Activated CD8-positive, alpha-beta T cell treated with anti-CD3 and anti-CD28 coated beads for 36 hours (primary cell): ENCODE results near the gene NOP53. TPM values are rescaled to one million over a fixed set of nuclear protein-coding genes. Genes with fewer than 3 reads are reported as not detected.
A peak's percentile ranks its signal among the peaks of the same experiment; 100 is the strongest.
"Not testable (repeated sequence)": the region's sequence is repeated elsewhere in the genome, so short reads cannot be mapped to it uniquely, and the experiment has no call there.

ENCODE experiments used
- ATAC-seq: fragments of 200-7000 bp; cut with Tn5 transposase; one replicate; pipeline ENCODE4 v1.10.0; 2021; ENCODE audit warnings: mild to moderate bottlenecking, moderate library complexity
- CTCF ChIA-PET: fragments of 350-600 bp; sonication (Branson Sonifier 250); formaldehyde crosslinking; loops from one replicate; lab custom pipeline; 2021; ENCODE audit warnings: antibody characterized with exemption; lab: Charles Lee
- POLR2A ChIA-PET: fragments of 350-600 bp; sonication (Branson Sonifier 250); formaldehyde crosslinking; loops from one replicate; lab custom pipeline; 2021; ENCODE audit warnings: antibody characterized with exemption; lab: Charles Lee
- DNase-seq: peaks from one replicate; pipeline ENCODE4 v3.0.0-alpha.2; 2020
- H3K27ac Mint-ChIP-seq: one replicate; pipeline ENCODE4 v1.8.0; 2021; ENCODE audit warnings: mild to moderate bottlenecking, mixed read lengths
- H3K27me3 Mint-ChIP-seq: one replicate; pipeline ENCODE4 v1.8.0; 2021; ENCODE audit warnings: mixed read lengths
- H3K36me3 Mint-ChIP-seq: one replicate; pipeline ENCODE4 v1.8.0; 2021; ENCODE audit warnings: low read depth, mixed read lengths
- H3K4me1 Mint-ChIP-seq: one replicate; pipeline ENCODE4 v1.8.0; 2021; ENCODE audit warnings: low read depth, mixed read lengths
- H3K4me3 Mint-ChIP-seq: one replicate; pipeline ENCODE4 v1.8.0; 2021; ENCODE audit warnings: mild to moderate bottlenecking, moderate library complexity, mixed read lengths
- H3K9me3 Mint-ChIP-seq: one replicate; pipeline ENCODE4 v1.8.0; 2021; ENCODE audit warnings: mixed read lengths
- intact Hi-C: fragments of 100-400 bp; cut with micrococcal nuclease; formaldehyde crosslinking; loops from one replicate; pipeline ENCODE4 v1.10.0; 2022
- total RNA-seq, 2 experiments: library from RNA; stranded (reverse); gene quantifications; one replicate each; pipeline ENCODE4 v1.2.3, GENCODE V29; 2021
- TF ChIP-seq, protein P1 (sequence below): fragments of 200-600 bp; IDR thresholded peaks from one replicate; pipeline ENCODE4 v1.8.0; 2022; ENCODE audit warnings: antibody characterized with exemption, mild to moderate bottlenecking

NOP53 gene
- total RNA-seq, 2 experiments from 2014 or later, result 300 to 301 TPM

DNA sequence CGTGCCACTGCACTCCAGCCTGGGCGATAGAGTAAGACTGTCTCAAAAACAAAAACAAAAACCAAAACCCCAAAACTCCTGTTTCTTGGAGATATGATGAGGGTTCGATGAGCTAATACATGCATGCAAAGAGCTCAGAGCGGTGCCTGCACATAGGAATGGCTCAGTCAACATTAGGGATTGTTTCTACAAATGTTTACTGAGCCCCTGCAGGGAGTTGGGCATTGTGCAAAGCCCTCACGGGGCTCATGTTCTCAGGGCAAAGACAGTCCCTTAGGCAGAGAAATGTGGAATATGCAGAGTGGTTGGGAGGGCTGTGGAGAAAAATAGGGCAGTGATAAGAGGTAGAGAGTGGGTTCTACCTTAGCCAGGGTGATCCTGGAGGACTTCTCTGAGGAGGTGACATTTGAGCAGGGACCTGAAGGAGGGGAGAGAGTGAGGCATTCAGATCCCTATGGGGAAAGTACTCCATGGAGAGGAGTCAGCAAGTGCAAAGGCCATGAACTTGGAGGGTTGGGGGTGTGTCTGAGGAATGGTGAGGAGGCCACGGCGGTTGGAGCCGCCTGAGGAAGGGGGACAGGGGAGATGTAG is 33.6 kb upstream of the NOP53 start:
- H3K27ac Mint-ChIP-seq, result no peak overlapping the region
- DNase-seq (no peak), ATAC-seq (no peak)
- H3K4me3 Mint-ChIP-seq, result no peak overlapping the region
- intact Hi-C loops, result loop anchor here (2.0 kb wide), 1 partner anchor 31 kb away; no protein-coding TSS in a partner anchor
- ChIA-PET POLR2A (interaction anchor here (0.6 to 1.5 kb wide), 3 partner anchors 40 to 274 kb away, joined by 3 to 4 read pairs (median 3); no protein-coding TSS in a partner anchor), CTCF (interaction anchor here (1.1 to 7.4 kb wide), 15 partner anchors 8 to 320 kb away, joined by 3 to 168 read pairs (median 5); partner anchors contain the start of gene NOP53)
- H3K4me1 Mint-ChIP-seq, result peaks cover 2% of the 10 kb centered on the region
- TF ChIP-seq, protein P1, sequence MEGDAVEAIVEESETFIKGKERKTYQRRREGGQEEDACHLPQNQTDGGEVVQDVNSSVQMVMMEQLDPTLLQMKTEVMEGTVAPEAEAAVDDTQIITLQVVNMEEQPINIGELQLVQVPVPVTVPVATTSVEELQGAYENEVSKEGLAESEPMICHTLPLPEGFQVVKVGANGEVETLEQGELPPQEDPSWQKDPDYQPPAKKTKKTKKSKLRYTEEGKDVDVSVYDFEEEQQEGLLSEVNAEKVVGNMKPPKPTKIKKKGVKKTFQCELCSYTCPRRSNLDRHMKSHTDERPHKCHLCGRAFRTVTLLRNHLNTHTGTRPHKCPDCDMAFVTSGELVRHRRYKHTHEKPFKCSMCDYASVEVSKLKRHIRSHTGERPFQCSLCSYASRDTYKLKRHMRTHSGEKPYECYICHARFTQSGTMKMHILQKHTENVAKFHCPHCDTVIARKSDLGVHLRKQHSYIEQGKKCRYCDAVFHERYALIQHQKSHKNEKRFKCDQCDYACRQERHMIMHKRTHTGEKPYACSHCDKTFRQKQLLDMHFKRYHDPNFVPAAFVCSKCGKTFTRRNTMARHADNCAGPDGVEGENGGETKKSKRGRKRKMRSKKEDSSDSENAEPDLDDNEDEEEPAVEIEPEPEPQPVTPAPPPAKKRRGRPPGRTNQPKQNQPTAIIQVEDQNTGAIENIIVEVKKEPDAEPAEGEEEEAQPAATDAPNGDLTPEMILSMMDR, result no peak
- no peaks in the 10 kb centered on the region for H3K36me3 Mint-ChIP-seq
- no peaks in the 10 kb centered on the region for H3K9me3 Mint-ChIP-seq
- peaks cover 33% of the 10 kb centered on the region for H3K27me3 Mint-ChIP-seq

DNA sequence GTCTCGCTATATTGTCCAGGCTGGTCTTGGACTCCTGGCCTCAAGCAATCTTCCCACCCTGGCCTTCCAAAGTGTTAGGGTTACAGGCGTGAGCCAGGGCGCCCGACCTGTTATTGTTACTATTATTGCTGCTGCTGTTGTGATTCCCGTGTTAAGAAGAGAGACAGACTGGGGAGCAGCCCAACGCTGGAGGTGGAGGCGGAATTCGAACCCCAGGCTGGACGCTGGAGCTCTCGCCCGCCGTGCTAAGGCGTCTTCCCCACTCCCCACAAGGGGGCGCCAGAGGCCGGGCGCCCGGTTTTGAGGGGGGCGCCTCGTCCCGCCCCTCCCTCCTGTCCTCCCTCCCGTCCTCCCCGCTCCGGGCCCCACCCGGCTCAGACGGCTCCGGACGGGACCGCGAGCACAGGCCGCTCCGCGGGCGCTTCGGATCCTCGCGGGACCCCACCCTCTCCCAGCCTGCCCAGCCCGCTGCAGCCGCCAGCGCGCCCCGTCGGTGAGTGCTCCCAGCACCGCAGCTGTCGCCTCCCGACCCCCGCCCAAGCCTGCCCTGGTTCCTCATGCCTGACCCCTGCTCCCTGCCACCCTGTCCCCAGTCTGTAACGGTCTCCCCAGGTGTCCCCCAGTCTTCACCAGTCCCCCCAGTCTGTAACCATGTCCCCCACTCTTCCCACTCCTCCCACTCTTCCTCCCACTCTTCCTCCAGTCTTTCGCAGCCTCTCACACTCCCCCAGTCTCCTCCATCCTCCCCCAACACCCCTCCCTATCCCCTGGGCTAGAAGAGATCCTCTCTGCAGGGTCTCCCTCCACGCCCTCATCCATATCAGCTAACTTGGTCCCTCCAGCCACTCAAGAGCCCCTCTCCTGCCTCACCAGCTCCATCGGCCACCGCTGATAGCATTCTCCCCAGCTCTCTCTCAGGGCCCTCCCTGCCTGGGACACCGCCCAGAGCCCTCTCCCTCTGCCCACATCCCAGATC is 32.0 kb upstream of the NOP53 start, which contains the start of gene EHD2:
Gene EHD2 (plus strand): TSS at position 377 of the 976 bp plus-strand sequence. CDS start 3,191 bp downstream, outside the sequence.
- intact Hi-C loops, result loop anchor here (2.0 kb wide), 1 partner anchor 29 kb away; no protein-coding TSS in a partner anchor
- no peaks in the 10 kb centered on the region for H3K36me3 Mint-ChIP-seq
- H3K9me3 Mint-ChIP-seq, result no peaks in the 10 kb centered on the region
- DNase-seq (peak; percentile 57), ATAC-seq (peak; percentile 88)
- peak within 1 kb of the TSS; percentile 16 for H3K4me3 Mint-ChIP-seq
- ChIA-PET CTCF (interaction anchor here (0.7 to 7.4 kb wide), 35 partner anchors 9 to 322 kb away, joined by 3 to 168 read pairs (median 4); partner anchors contain the start of genes KPTN and NOP53), POLR2A (interaction anchor here (0.5 to 1.4 kb wide), 6 partner anchors 14 to 285 kb away, joined by 3 to 7 read pairs (median 3); no protein-coding TSS in a partner anchor)
- peaks cover 32% of the 10 kb centered on the region for H3K27me3 Mint-ChIP-seq
- H3K27ac Mint-ChIP-seq, result no peak within 1 kb of the TSS
- H3K4me1 Mint-ChIP-seq, result peaks cover 2% of the 10 kb centered on the region
- TF ChIP-seq, protein P1, result peak; percentile 94

DNA sequence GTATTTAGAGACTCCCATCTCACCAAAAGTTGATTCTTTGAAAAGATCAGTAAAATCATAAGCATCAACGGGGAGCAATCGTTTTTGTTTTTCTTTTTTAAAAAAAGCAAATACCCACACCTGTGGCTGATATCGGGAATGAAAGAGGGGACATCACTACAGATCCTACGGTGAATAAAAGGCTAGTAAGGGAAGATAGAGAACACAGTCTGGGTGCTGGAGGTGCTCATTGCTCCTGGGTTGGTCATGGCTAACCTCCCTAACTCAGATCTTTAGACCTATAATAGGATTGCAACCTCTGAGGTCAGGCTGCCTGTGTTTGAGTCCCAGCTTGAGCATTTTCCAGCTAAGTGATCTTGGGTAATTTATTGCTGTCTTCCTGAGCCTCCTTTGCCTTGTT is 31.0 kb upstream of the NOP53 start:
- H3K27ac Mint-ChIP-seq, result no peak overlapping the region
- no peak for DNase-seq
- no peaks in the 10 kb centered on the region for H3K36me3 Mint-ChIP-seq
- peaks cover 32% of the 10 kb centered on the region for H3K27me3 Mint-ChIP-seq
- CTCF ChIA-PET, result interaction anchor here (1.3 to 7.4 kb wide), 7 partner anchors 9 to 280 kb away, joined by 3 to 168 read pairs (median 27); partner anchors contain the start of gene NOP53
- TF ChIP-seq, protein P1, result no peak
- POLR2A ChIA-PET, result interaction anchor here (0.9 to 1.2 kb wide), 2 partner anchors 31 to 260 kb away, joined by 3 to 4 read pairs; no protein-coding TSS in a partner anchor
- no peaks in the 10 kb centered on the region for H3K9me3 Mint-ChIP-seq
- intact Hi-C loops, result no loop called here
- ATAC-seq, result no peak
- H3K4me3 Mint-ChIP-seq, result no peak overlapping the region
- peaks cover 2% of the 10 kb centered on the region for H3K4me1 Mint-ChIP-seq

DNA sequence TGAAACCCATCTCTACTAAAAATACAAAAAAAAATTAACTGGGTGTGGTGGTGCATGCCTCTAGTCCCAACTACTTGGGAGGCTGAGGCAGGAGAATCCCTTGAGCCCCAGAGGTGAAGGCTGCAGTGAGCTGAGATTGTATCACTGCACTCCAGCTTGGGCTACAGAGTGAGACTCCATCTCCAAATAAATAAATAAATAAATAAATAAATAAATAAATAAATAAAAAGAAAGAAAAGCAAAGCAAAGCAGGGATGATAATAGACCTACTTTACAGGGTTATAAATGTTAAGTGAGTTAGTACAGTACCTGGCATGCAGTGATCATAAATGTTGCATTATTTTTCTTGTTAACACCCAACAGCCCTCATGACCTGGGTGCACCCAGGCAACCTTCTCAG is 30.5 kb upstream of the NOP53 start:
- ChIA-PET POLR2A (interaction anchor here (0.6 to 1.2 kb wide), 3 partner anchors 30 to 362 kb away, joined by 3 to 4 read pairs (median 3); no protein-coding TSS in a partner anchor), CTCF (interaction anchor here (0.6 to 7.4 kb wide), 6 partner anchors 8 to 279 kb away, joined by 3 to 168 read pairs (median 3); partner anchors contain the start of gene NOP53)
- ATAC-seq, H3K4me1 Mint-ChIP-seq, H3K9me3 Mint-ChIP-seq, H3K36me3 Mint-ChIP-seq, H3K27ac Mint-ChIP-seq, intact Hi-C loops, H3K4me3 Mint-ChIP-seq, DNase-seq: not testable (repeated sequence)
- peaks cover 32% of the 10 kb centered on the region for H3K27me3 Mint-ChIP-seq
